Measurements from ENCODE around the gene FOXP1. TPM values are rescaled to one million over a fixed set of nuclear protein-coding genes. Genes with fewer than 3 reads are reported as not detected.

Gene FOXP1
- total RNA-seq, 1 experiment from 2014 or later, result 22.1 TPM

- H3K27me3 ChIP-seq (replicated peaks), result no peaks in the 10 kb centered on the region
- H3K27ac ChIP-seq, result no peak overlapping the region
- H3K4me1 ChIP-seq (replicated peaks), result no peaks in the 10 kb centered on the region
- no peak overlapping the region for H3K4me3 ChIP-seq
- no peaks in the 10 kb centered on the region for H3K36me3 ChIP-seq
- no peaks in the 10 kb centered on the region for H3K9me3 ChIP-seq (replicated peaks)
- DNase-seq (ENCODE audit: low read depth in 1 of 2, low spot score in 2 of 2), result no peak
Measured at GRCh38 chr3:71566776-71567175, 16.8 kb downstream of the FOXP1 start.

GRCh38 chr3:71565976-71566375, 17.6 kb downstream of the FOXP1 start:
- Histone ChIP-seq H3K4me1 (replicated peaks) (no peaks in the 10 kb centered on the region), H3K4me3 (no peak overlapping the region), H3K9me3 (replicated peaks) (no peaks in the 10 kb centered on the region), H3K36me3 (no peaks in the 10 kb centered on the region), H3K27ac (no peak overlapping the region), H3K27me3 (replicated peaks) (no peaks in the 10 kb centered on the region)
- no peak for DNase-seq (ENCODE audit: low read depth in 1 of 2, low spot score in 2 of 2)

GRCh38 chr3:71565316-71565715, 18.2 kb downstream of the FOXP1 start:
- Histone ChIP-seq H3K27me3 (replicated peaks) (no peaks in the 10 kb centered on the region), H3K27ac (no peak overlapping the region), H3K4me3 (no peak overlapping the region), H3K36me3 (no peaks in the 10 kb centered on the region), H3K9me3 (replicated peaks) (no peaks in the 10 kb centered on the region), H3K4me1 (replicated peaks) (peaks cover 4% of the 10 kb centered on the region)
- DNase-seq (ENCODE audit: low read depth in 1 of 2, low spot score in 2 of 2), result no peak

- no peaks in the 10 kb centered on the region for H3K36me3 ChIP-seq
- no peak overlapping the region for H3K27ac ChIP-seq
- DNase-seq (ENCODE audit: low read depth in 1 of 2, low spot score in 2 of 2), result no peak
- no peak overlapping the region for H3K4me3 ChIP-seq
- no peaks in the 10 kb centered on the region for H3K27me3 ChIP-seq (replicated peaks)
- no peaks in the 10 kb centered on the region for H3K9me3 ChIP-seq (replicated peaks)
- H3K4me1 ChIP-seq (replicated peaks), result peaks cover 9% of the 10 kb centered on the region
Measured at GRCh38 chr3:71564361-71564760, 19.2 kb downstream of the FOXP1 start.

- H3K36me3 ChIP-seq, result no peaks in the 10 kb centered on the region
- H3K9me3 ChIP-seq (replicated peaks), result no peaks in the 10 kb centered on the region
- no peak for DNase-seq (ENCODE audit: low read depth in 1 of 2, low spot score in 2 of 2)
- peaks cover 9% of the 10 kb centered on the region for H3K4me1 ChIP-seq (replicated peaks)
- H3K27me3 ChIP-seq (replicated peaks), result no peaks in the 10 kb centered on the region
- no peak overlapping the region for H3K27ac ChIP-seq
- H3K4me3 ChIP-seq, result no peak overlapping the region
Measured at GRCh38 chr3:71563827-71564226, 19.7 kb downstream of the FOXP1 start.

GRCh38 chr3:71562938-71563337, 20.6 kb downstream of the FOXP1 start:
- no peak overlapping the region for H3K27ac ChIP-seq
- H3K36me3 ChIP-seq, result no peaks in the 10 kb centered on the region
- no peaks in the 10 kb centered on the region for H3K9me3 ChIP-seq (replicated peaks)
- H3K4me3 ChIP-seq, result no peak overlapping the region
- H3K27me3 ChIP-seq (replicated peaks), result no peaks in the 10 kb centered on the region
- no peak for DNase-seq (ENCODE audit: low read depth in 1 of 2, low spot score in 2 of 2)
- H3K4me1 ChIP-seq (replicated peaks), result peaks cover 9% of the 10 kb centered on the region

- no peaks in the 10 kb centered on the region for H3K9me3 ChIP-seq (replicated peaks)
- H3K36me3 ChIP-seq, result no peaks in the 10 kb centered on the region
- H3K27me3 ChIP-seq (replicated peaks), result no peaks in the 10 kb centered on the region
- no peak for DNase-seq (ENCODE audit: low read depth in 1 of 2, low spot score in 2 of 2)
- H3K4me3 ChIP-seq, result no peak overlapping the region
- H3K4me1 ChIP-seq (replicated peaks), result peaks cover 9% of the 10 kb centered on the region
- H3K27ac ChIP-seq, result no peak overlapping the region
Measured at GRCh38 chr3:71560665-71561064, 22.9 kb downstream of the FOXP1 start.

- no peaks in the 10 kb centered on the region for H3K27me3 ChIP-seq (replicated peaks)
- no peaks in the 10 kb centered on the region for H3K9me3 ChIP-seq (replicated peaks)
- H3K36me3 ChIP-seq, result no peaks in the 10 kb centered on the region
- no peak overlapping the region for H3K4me3 ChIP-seq
- peaks cover 9% of the 10 kb centered on the region for H3K4me1 ChIP-seq (replicated peaks)
- no peak for DNase-seq (ENCODE audit: low read depth in 1 of 2, low spot score in 2 of 2)
- no peak overlapping the region for H3K27ac ChIP-seq
Measured at GRCh38 chr3:71559578-71560162, 23.9 kb downstream of the FOXP1 start.

- no peaks in the 10 kb centered on the region for H3K9me3 ChIP-seq (replicated peaks)
- H3K36me3 ChIP-seq, result no peaks in the 10 kb centered on the region
- no peaks in the 10 kb centered on the region for H3K27me3 ChIP-seq (replicated peaks)
- DNase-seq (ENCODE audit: low read depth in 1 of 2, low spot score in 2 of 2), result no peak
- peaks cover 9% of the 10 kb centered on the region for H3K4me1 ChIP-seq (replicated peaks)
- H3K27ac ChIP-seq, result no peak overlapping the region
- H3K4me3 ChIP-seq, result no peak overlapping the region
Measured at GRCh38 chr3:71559021-71559420, 24.5 kb downstream of the FOXP1 start.

GRCh38 chr3:71554649-71555048, 28.9 kb downstream of the FOXP1 start:
- H3K36me3 ChIP-seq, result no peaks in the 10 kb centered on the region
- H3K9me3 ChIP-seq (replicated peaks), result no peaks in the 10 kb centered on the region
- no peak overlapping the region for H3K4me3 ChIP-seq
- peaks cover 14% of the 10 kb centered on the region for H3K4me1 ChIP-seq (replicated peaks)
- no peak for DNase-seq (ENCODE audit: low read depth in 1 of 2, low spot score in 2 of 2)
- no peaks in the 10 kb centered on the region for H3K27me3 ChIP-seq (replicated peaks)
- H3K27ac ChIP-seq, result no peak overlapping the region

GRCh38 chr3:71551311-71551919, 32.1 kb downstream of the FOXP1 start:
- Histone ChIP-seq H3K9me3 (replicated peaks) (no peaks in the 10 kb centered on the region), H3K36me3 (no peaks in the 10 kb centered on the region), H3K4me3 (no peak overlapping the region), H3K4me1 (replicated peaks) (peaks cover 12% of the 10 kb centered on the region), H3K27ac (peak overlapping the region; percentile 7; the same call in 1 of the 2 replicates), H3K27me3 (replicated peaks) (no peaks in the 10 kb centered on the region)
- DNase-seq (ENCODE audit: low read depth in 1 of 2, low spot score in 2 of 2), result no peak

GRCh38 chr3:71549951-71550350, 33.6 kb downstream of the FOXP1 start:
- H3K4me1 ChIP-seq (replicated peaks), result peaks cover 12% of the 10 kb centered on the region
- no peaks in the 10 kb centered on the region for H3K9me3 ChIP-seq (replicated peaks)
- H3K27ac ChIP-seq, result no peak overlapping the region
- H3K36me3 ChIP-seq, result no peaks in the 10 kb centered on the region
- no peak for DNase-seq (ENCODE audit: low read depth in 1 of 2, low spot score in 2 of 2)
- H3K27me3 ChIP-seq (replicated peaks), result no peaks in the 10 kb centered on the region
- H3K4me3 ChIP-seq, result no peak overlapping the region

- Histone ChIP-seq H3K4me1 (replicated peaks) (peaks cover 12% of the 10 kb centered on the region), H3K27ac (no peak overlapping the region), H3K9me3 (replicated peaks) (no peaks in the 10 kb centered on the region), H3K36me3 (no peaks in the 10 kb centered on the region), H3K27me3 (replicated peaks) (no peaks in the 10 kb centered on the region), H3K4me3 (no peak overlapping the region)
- no peak for DNase-seq (ENCODE audit: low read depth in 1 of 2, low spot score in 2 of 2)
Measured at GRCh38 chr3:71548705-71549384, 34.7 kb downstream of the FOXP1 start.
